CD4-positive, alpha-beta memory T cell (primary cell): ENCODE data around the gene DENND6B. TPM values are rescaled to one million over a fixed set of nuclear protein-coding genes. Genes with fewer than 3 reads are reported as not detected.

Experiments used
- CTCF ChIA-PET: fragments of 350-600 bp; sonication (Branson Sonifier 250); formaldehyde crosslinking; loops from one replicate; lab custom pipeline; 2021; ENCODE audit warnings: inconsistent platforms; ENCODE audit not compliant: partially characterized antibody; lab: Charles Lee
- POLR2A ChIA-PET: fragments of 350-600 bp; sonication (Branson Sonifier 250); formaldehyde crosslinking; loops from one replicate; lab custom pipeline; 2021; ENCODE audit not compliant: partially characterized antibody; lab: Charles Lee
- DNase-seq, 5 donors: peaks; one replicate each; pipeline versions ENCODE4 v3.0.0 to v3.0.0-alpha.2; 2020 to 2022; ENCODE audit warnings: mixed read lengths in 1 of 5
- H3K27ac ChIP-seq: one replicate; pipeline ENCODE4 v1.7.0; 2013; ENCODE audit warnings: low read depth, low read length
- H3K27me3 ChIP-seq: 2 replicates; pipeline ENCODE4 v1.7.0; 2013; ENCODE audit warnings: mild to moderate bottlenecking, low read length, moderate library complexity; ENCODE audit not compliant: insufficient read depth
- H3K36me3 ChIP-seq: 2 replicates; pipeline ENCODE4 v1.7.0; 2013; ENCODE audit warnings: mild to moderate bottlenecking, low read length, moderate library complexity; ENCODE audit not compliant: insufficient read depth
- H3K4me1 ChIP-seq: 2 replicates; pipeline ENCODE4 v1.7.0; 2013; ENCODE audit warnings: mild to moderate bottlenecking, low read length, moderate library complexity; ENCODE audit not compliant: insufficient read depth
- H3K4me3 ChIP-seq, 2 donors: one replicate each; pipeline ENCODE4 v1.7.0; 2013; ENCODE audit warnings: low read length in 2 of 2, mild to moderate bottlenecking in 1 of 2
- H3K9me3 ChIP-seq, 2 donors: one replicate each; pipeline ENCODE4 v1.7.0; 2013; ENCODE audit warnings: low read length in 2 of 2, control low read depth in 1 of 2; ENCODE audit not compliant: control insufficient read depth in 1 of 2
- H3K27ac Mint-ChIP-seq, 7 donors: one replicate each; pipeline ENCODE4 v1.8.0; 2020 to 2021; ENCODE audit warnings: mixed read lengths in 7 of 7, mild to moderate bottlenecking in 6 of 7, inconsistent platforms in 3 of 7, moderate library complexity in 3 of 7
- H3K27me3 Mint-ChIP-seq, 2 donors: one replicate each; pipeline ENCODE4 v1.8.0; 2020 to 2021; ENCODE audit warnings: mixed read lengths in 2 of 2
- H3K36me3 Mint-ChIP-seq, 2 donors: one replicate each; pipeline ENCODE4 v1.8.0; 2020 to 2021; ENCODE audit warnings: mixed read lengths in 2 of 2, inconsistent platforms in 1 of 2, mild to moderate bottlenecking in 1 of 2
- H3K4me1 Mint-ChIP-seq, 4 donors: one replicate each; pipeline ENCODE4 v1.8.0; 2020 to 2021; ENCODE audit warnings: mixed read lengths in 4 of 4, mild to moderate bottlenecking in 1 of 4
- H3K4me3 Mint-ChIP-seq, 8 donors: one replicate each; pipeline ENCODE4 v1.8.0; 2020 to 2021; ENCODE audit warnings: mixed read lengths in 8 of 8, mild to moderate bottlenecking in 7 of 8, moderate library complexity in 6 of 8, inconsistent platforms in 3 of 8
- H3K9me3 Mint-ChIP-seq, 8 donors: one replicate each; pipeline ENCODE4 v1.8.0; 2020 to 2021; ENCODE audit warnings: mixed read lengths in 8 of 8, mild to moderate bottlenecking in 5 of 8, inconsistent platforms in 3 of 8, moderate library complexity in 1 of 8
- intact Hi-C: fragments of 100-400 bp; cut with micrococcal nuclease; formaldehyde crosslinking; loops from one replicate; pipeline ENCODE4 v1.15.1; 2023
- polyA plus RNA-seq, 2 donors: library from polyadenylated mRNA; unstranded; fragments of 300-500 nt; fragmentation: Illumina TruSeq; gene quantifications; one replicate each; pipeline ENCODE4 v1.2.3, GENCODE V29; 2021
- total RNA-seq, 2 experiments: library from RNA; stranded (reverse); gene quantifications; one replicate each; pipeline ENCODE4 v1.2.3, GENCODE V29; 2021

DENND6B gene
- total and polyA plus RNA-seq, 4 experiments from 2014 or later: 0.22 to 2.4 (median 0.94) TPM

DNA sequence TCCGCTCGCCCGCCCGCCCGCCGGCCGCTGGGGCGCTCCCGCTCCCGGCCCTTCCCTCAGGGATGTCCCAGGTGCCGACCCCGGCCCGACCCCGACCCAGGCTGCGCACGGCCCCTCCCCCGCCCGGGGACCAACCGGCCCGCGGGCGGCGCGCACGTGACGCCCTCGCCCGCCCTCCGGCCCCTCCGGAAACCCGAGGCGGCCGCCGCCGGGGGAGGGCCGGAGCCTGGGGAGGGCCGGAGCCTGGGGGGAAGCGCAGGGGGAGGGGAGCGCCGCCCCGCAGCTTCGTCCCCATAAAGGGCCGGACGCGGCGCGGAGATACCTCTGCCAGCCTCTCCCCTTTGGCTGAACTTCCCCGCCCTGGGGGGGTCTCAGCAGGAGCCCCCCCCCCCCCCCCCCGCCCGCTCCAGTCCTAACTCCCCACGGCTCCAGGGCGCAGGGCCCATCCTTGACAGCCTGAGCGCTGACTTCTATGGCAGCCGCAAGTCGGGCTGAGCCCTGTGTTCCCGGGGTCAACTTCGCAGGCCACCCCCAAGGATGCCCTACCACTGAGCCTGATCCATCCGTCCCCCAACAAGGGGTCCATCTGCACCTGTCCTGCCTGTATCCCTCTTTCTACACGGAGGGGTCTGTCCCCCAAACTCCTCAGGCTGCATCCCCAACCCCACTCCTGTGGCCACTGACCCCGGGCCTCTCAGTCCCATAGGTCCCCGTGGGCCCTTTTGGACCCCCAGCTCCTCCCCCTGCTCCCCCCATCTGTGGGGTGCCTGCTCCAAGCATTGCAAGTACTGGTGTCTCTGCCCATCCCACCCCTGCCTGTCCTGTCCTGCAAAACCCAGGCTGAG lies 65.0 kb downstream of the DENND6B start, which contains the start of gene MAPK12:
TSS of gene MAPK12 (minus strand) at position 69 of the 845 bp plus-strand sequence. CDS start 174 bp downstream, outside the sequence.
- Histone ChIP-seq H3K36me3 (no peaks in the 10 kb centered on the region), H3K27ac (no peak within 1 kb of the TSS), H3K27me3 (no peaks in the 10 kb centered on the region), H3K4me1 (peaks cover 4% of the 10 kb centered on the region), H3K4me3 (no peak within 1 kb of the TSS), H3K9me3 (no peaks in the 10 kb centered on the region)
- no peak for DNase-seq
- Mint-ChIP-seq H3K9me3 (no peaks in the 10 kb centered on the region), H3K4me3 (peak within 1 kb of the TSS in 6 of 8 donors; percentile 33 to 66 (median 53)), H3K36me3 (no peaks in the 10 kb centered on the region), H3K4me1 (peaks cover 0 to 7% (median 6%) of the 10 kb centered on the region in 4 donors), H3K27me3 (peaks cover 10 to 22% of the 10 kb centered on the region in 2 donors), H3K27ac (no peak within 1 kb of the TSS)
- CTCF ChIA-PET: interaction anchor here (1.1 kb wide), 1 partner anchor 236 kb away, joined by 4 read pairs; no protein-coding TSS in a partner anchor
- intact Hi-C loops: no loop called here
- POLR2A ChIA-PET: interaction anchor here (1.4 kb wide), 1 partner anchor 10 kb away, joined by 3 read pairs; no protein-coding TSS in a partner anchor

GRCh38 chr22:50260801-50261614 lies 65.8 kb downstream of the DENND6B start:
- no peak overlapping the region for H3K27ac ChIP-seq
- H3K4me1 ChIP-seq: peaks cover 4% of the 10 kb centered on the region
- no peak overlapping the region for H3K4me3 ChIP-seq
- Mint-ChIP-seq H3K4me3 (no peak overlapping the region), H3K4me1 (peaks cover 0 to 7% (median 6%) of the 10 kb centered on the region in 4 donors), H3K9me3 (no peaks in the 10 kb centered on the region), H3K36me3 (no peaks in the 10 kb centered on the region), H3K27me3 (peaks cover 10 to 22% of the 10 kb centered on the region in 2 donors), H3K27ac (no peak overlapping the region)
- no peaks in the 10 kb centered on the region for H3K9me3 ChIP-seq
- intact Hi-C loops: no loop called here
- H3K36me3 ChIP-seq: no peaks in the 10 kb centered on the region
- DNase-seq: no peak
- no peaks in the 10 kb centered on the region for H3K27me3 ChIP-seq
- POLR2A ChIA-PET: no interaction called here
- CTCF ChIA-PET: interaction anchor here (0.6 kb wide), 1 partner anchor 133 kb away, joined by 5 read pairs; no protein-coding TSS in a partner anchor

- Histone ChIP-seq H3K4me1 (peaks cover 4% of the 10 kb centered on the region), H3K4me3 (no peak overlapping the region), H3K27me3 (no peaks in the 10 kb centered on the region), H3K36me3 (no peaks in the 10 kb centered on the region), H3K27ac (no peak overlapping the region), H3K9me3 (no peaks in the 10 kb centered on the region)
- no peak overlapping the region for H3K27ac Mint-ChIP-seq
- no peaks in the 10 kb centered on the region for H3K9me3 Mint-ChIP-seq
- intact Hi-C loops: no loop called here
- no peak overlapping the region for H3K4me3 Mint-ChIP-seq
- no peaks in the 10 kb centered on the region for H3K36me3 Mint-ChIP-seq
- no peak for DNase-seq
- ChIA-PET CTCF (interaction anchor here (0.6 kb wide), 1 partner anchor 134 kb away, joined by 5 read pairs; no protein-coding TSS in a partner anchor), POLR2A (no interaction called here)
- H3K27me3 Mint-ChIP-seq: peaks cover 10 to 24% of the 10 kb centered on the region in 2 donors
- peaks cover 0 to 7% (median 6%) of the 10 kb centered on the region in 4 donors for H3K4me1 Mint-ChIP-seq
Measured at GRCh38 chr22:50260434-50260800, 66.4 kb downstream of the DENND6B start.

GRCh38 chr22:50259302-50259701 lies 67.5 kb downstream of the DENND6B start:
- Mint-ChIP-seq H3K27me3 (peaks cover 11 to 21% of the 10 kb centered on the region in 2 donors), H3K27ac (no peak overlapping the region), H3K4me1 (peaks cover 0 to 7% (median 6%) of the 10 kb centered on the region in 4 donors), H3K4me3 (no peak overlapping the region), H3K9me3 (no peaks in the 10 kb centered on the region), H3K36me3 (no peaks in the 10 kb centered on the region)
- H3K36me3 ChIP-seq: no peaks in the 10 kb centered on the region
- no peak for DNase-seq
- no peak overlapping the region for H3K4me3 ChIP-seq
- intact Hi-C loops: loop anchor here (10.0 kb wide), 1 partner anchor 215 kb away; the partner anchor contains the start of gene SBF1
- H3K9me3 ChIP-seq: no peaks in the 10 kb centered on the region
- H3K27ac ChIP-seq: no peak overlapping the region
- peaks cover 4% of the 10 kb centered on the region for H3K4me1 ChIP-seq
- POLR2A ChIA-PET: no interaction called here
- CTCF ChIA-PET: no interaction called here
- no peaks in the 10 kb centered on the region for H3K27me3 ChIP-seq

Other genes starting within 250 kb of the DENND6B start
- not detected for gene MLC1, start 241.6 kb downstream of the DENND6B start, total RNA-seq
- gene MLC1, start 241.6 kb downstream of the DENND6B start, polyA plus RNA-seq: under 1 TPM in 1 of 2 donors, not detected in 1; 0.28 TPM
- not detected for gene MOV10L1, start 237.0 kb downstream of the DENND6B start, total RNA-seq
- gene MOV10L1, start 237.0 kb downstream of the DENND6B start, polyA plus RNA-seq: not detected
- not detected for gene PANX2, start 156.3 kb downstream of the DENND6B start, total RNA-seq
- gene PANX2, start 156.3 kb downstream of the DENND6B start, polyA plus RNA-seq: not detected
- gene TRABD, start 141.1 kb downstream of the DENND6B start, total RNA-seq: 100 to 1,000 TPM; 124 to 126 TPM
- 10 to 100 TPM; 51.5 to 61.4 TPM for gene TRABD, start 141.1 kb downstream of the DENND6B start, polyA plus RNA-seq
- 10 to 100 TPM; 33.8 to 34.8 TPM for gene SELENOO, start 126.0 kb downstream of the DENND6B start, total RNA-seq
- 1 to 10 TPM; 2.0 to 6.6 TPM for gene SELENOO, start 126.0 kb downstream of the DENND6B start, polyA plus RNA-seq
- gene TUBGCP6, start 82.0 kb downstream of the DENND6B start, total RNA-seq: 100 to 1,000 TPM; 132 to 133 TPM
- gene TUBGCP6, start 82.0 kb downstream of the DENND6B start, polyA plus RNA-seq: 10 to 100 TPM; 16.5 to 20.5 TPM
- 100 to 1,000 TPM; 141 to 151 TPM for gene HDAC10, start 75.7 kb downstream of the DENND6B start, total RNA-seq
- gene HDAC10, start 75.7 kb downstream of the DENND6B start, polyA plus RNA-seq: 1 to 10 TPM; 3.8 to 6.8 TPM
- gene MAPK12, start 65.3 kb downstream of the DENND6B start, total RNA-seq: 1 to 10 TPM; 2.9 TPM
- under 1 TPM in 1 of 2 donors, not detected in 1; 0.05 TPM for gene MAPK12, start 65.3 kb downstream of the DENND6B start, polyA plus RNA-seq
- gene MAPK11, start 56.6 kb downstream of the DENND6B start, total RNA-seq: 1 to 10 TPM; 1.6 to 1.7 TPM
- gene MAPK11, start 56.6 kb downstream of the DENND6B start, polyA plus RNA-seq: under 1 TPM; 0.10 to 0.54 TPM
- 1 to 10 TPM; 2.8 to 4.6 TPM for gene PLXNB2, start 19.4 kb downstream of the DENND6B start, total RNA-seq
- under 1 TPM in 1 of 2 donors, not detected in 1; 0.40 TPM for gene PLXNB2, start 19.4 kb downstream of the DENND6B start, polyA plus RNA-seq
- 10 to 100 TPM; 80.1 to 91.2 TPM for gene PPP6R2, start 16.3 kb upstream of the DENND6B start, total RNA-seq
- gene PPP6R2, start 16.3 kb upstream of the DENND6B start, polyA plus RNA-seq: 10 to 100 TPM; 13.3 to 27.7 TPM
- 100 to 1,000 TPM; 217 to 221 TPM for gene SBF1, start 148.0 kb upstream of the DENND6B start, total RNA-seq
- 10 to 100 TPM; 13.2 to 42.9 TPM for gene SBF1, start 148.0 kb upstream of the DENND6B start, polyA plus RNA-seq
- 1 to 10 TPM; 4.4 to 4.5 TPM for gene ADM2, start 154.5 kb upstream of the DENND6B start, total RNA-seq
- gene ADM2, start 154.5 kb upstream of the DENND6B start, polyA plus RNA-seq: under 1 TPM; 0.07 to 0.48 TPM
- gene MIOX, start 159.8 kb upstream of the DENND6B start, total RNA-seq: not detected
- not detected for gene MIOX, start 159.8 kb upstream of the DENND6B start, polyA plus RNA-seq
- gene LMF2, start 180.7 kb upstream of the DENND6B start, total RNA-seq: 100 to 1,000 TPM; 152 to 155 TPM
- gene LMF2, start 180.7 kb upstream of the DENND6B start, polyA plus RNA-seq: 10 to 100 TPM; 21.7 to 33.8 TPM
- gene NCAPH2, start 181.2 kb upstream of the DENND6B start, total RNA-seq: 10 to 100 TPM; 81.1 to 81.8 TPM
- 10 to 100 TPM; 36.4 to 36.9 TPM for gene NCAPH2, start 181.2 kb upstream of the DENND6B start, polyA plus RNA-seq
- not detected for gene SCO2, start 198.6 kb upstream of the DENND6B start, total RNA-seq
- gene SCO2, start 198.6 kb upstream of the DENND6B start, polyA plus RNA-seq: 1 to 10 TPM; 3.6 to 8.1 TPM
- gene TYMP, start 203.0 kb upstream of the DENND6B start, total RNA-seq: 10 to 100 TPM; 15.7 to 18.0 TPM
- gene TYMP, start 203.0 kb upstream of the DENND6B start, polyA plus RNA-seq: 10 to 100 TPM; 22.0 to 30.9 TPM
- 1 to 10 TPM; 7.0 to 7.5 TPM for gene KLHDC7B, start 218.9 kb upstream of the DENND6B start, total RNA-seq
- 1 to 10 TPM; 4.3 to 7.5 TPM for gene KLHDC7B, start 218.9 kb upstream of the DENND6B start, polyA plus RNA-seq
- not detected for gene SYCE3, start 235.9 kb upstream of the DENND6B start, total RNA-seq
- gene SYCE3, start 235.9 kb upstream of the DENND6B start, polyA plus RNA-seq: under 1 TPM in 1 of 2 donors, not detected in 1; 0.83 TPM